ENCODE data around the gene SARM1. TPM values are rescaled to one million over a fixed set of nuclear protein-coding genes. Genes with fewer than 3 reads are reported as not detected.
"Not testable (repeated sequence)": the region's sequence is repeated elsewhere in the genome, so short reads cannot be mapped to it uniquely, and the experiment has no call there.

SARM1 gene
- total RNA-seq, 1 donor, result 16.4 TPM

GRCh38 chr17:28334666-28335200, 36.8 kb upstream of the SARM1 start:
- no peak for TF ChIP-seq CTCF (IDR thresholded peaks at IDR 0.05; ENCODE audit: insufficient read depth, low read depth, low read length)
- DNase-seq (ENCODE audit: low read depth), result peak; percentile 85
- H3K4me3 ChIP-seq (ENCODE audit: low read depth, low read length), result peak overlapping the region; percentile 99

- no peak for TF ChIP-seq CTCF (IDR thresholded peaks at IDR 0.05; ENCODE audit: insufficient read depth, low read depth, low read length)
- peak; percentile 100 for DNase-seq (ENCODE audit: low read depth)
- H3K4me3 ChIP-seq (ENCODE audit: low read depth, low read length), result peak within 1 kb of the TSS; percentile 99
These were observed 36.1 kb upstream of the SARM1 start, which contains the start of the genes IFT20 and TNFAIP1 for GRCh38 chr17:28335201-28335958. Gene IFT20 (minus strand): TSS chr17:28335472. CDS start chr17:28331985, 3,487 bp downstream. Gene TNFAIP1 (plus strand): TSS chr17:28335761. CDS start chr17:28339522, 3,761 bp downstream.

DNA sequence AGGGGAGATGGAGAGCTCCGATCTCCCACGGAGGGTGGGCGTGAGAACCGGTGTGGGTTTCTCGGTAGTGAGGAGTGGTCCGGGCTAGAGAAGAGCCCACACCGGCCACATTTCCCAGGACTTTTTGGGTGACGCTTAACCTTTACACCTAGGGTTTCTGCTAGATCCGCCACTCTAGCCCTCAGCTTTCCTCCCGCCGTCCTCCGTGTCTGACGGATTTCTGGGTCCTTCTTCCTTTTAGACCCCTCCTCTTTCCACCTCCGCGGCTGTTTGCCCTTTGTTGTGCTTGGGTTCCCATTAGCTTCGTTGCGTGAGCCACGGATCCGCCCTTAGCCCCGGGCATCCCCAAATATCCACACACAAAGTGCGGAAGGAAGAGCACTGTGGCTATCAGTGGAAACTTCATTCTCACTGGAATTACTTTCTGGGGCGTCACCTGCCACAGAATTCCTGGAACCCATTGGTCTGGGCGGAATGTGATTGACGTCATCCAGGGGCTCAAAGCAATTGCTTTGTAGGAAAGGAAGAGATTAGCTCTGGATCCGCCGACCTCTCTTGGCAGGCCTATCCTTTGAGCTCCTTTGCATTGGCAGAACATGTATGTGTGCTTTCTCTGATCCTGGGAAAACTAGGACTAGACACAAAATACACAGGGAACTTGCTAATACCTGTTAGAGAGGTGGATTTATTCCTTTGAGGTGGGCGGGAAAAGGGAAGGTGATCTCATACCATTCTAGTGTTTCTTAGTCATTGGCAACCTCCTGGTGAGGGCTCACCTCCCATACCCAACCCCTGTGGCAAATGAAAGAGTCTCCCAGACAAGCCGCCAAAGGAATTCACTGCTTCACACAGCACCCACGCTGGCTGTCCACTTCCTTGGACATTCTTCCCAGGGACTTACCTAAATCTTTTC, 35.3 kb upstream of the SARM1 start:
- no peak for TF ChIP-seq CTCF (IDR thresholded peaks at IDR 0.05; ENCODE audit: insufficient read depth, low read depth, low read length)
- peak overlapping the region; percentile 99 for H3K4me3 ChIP-seq (ENCODE audit: low read depth, low read length)
- peak; percentile 94 for DNase-seq (ENCODE audit: low read depth)

GRCh38 chr17:28338056-28338768, 33.3 kb upstream of the SARM1 start:
- H3K4me3 ChIP-seq (ENCODE audit: low read depth, low read length), result peak overlapping the region; percentile 25
- peak; percentile 86 for DNase-seq (ENCODE audit: low read depth)
- TF ChIP-seq CTCF (IDR thresholded peaks at IDR 0.05; ENCODE audit: insufficient read depth, low read depth, low read length), result no peak

DNA sequence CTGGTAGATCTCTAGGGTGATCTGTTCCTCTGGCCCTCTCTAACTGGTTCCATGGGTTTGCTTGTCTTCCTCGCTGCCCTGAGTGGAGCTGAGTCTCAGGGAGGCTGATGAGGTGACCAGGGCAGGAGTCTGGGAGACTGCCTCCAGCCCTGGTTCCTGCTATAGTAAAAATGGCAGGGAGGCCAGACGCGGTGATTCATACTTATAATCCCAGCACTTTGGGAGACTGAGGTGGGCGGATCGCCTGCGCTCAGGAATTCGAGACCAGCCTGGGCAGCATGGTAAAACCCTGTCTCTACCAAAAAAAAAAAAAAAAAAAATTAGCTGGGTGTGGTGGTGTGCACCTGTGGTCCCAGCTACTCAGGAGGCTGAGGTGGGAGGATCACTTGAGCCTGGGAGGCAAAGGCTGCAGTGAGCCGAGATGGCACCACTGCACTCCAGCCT, 32.7 kb upstream of the SARM1 start:
- H3K4me3 ChIP-seq (ENCODE audit: low read depth, low read length); DNase-seq (ENCODE audit: low read depth): not testable (repeated sequence)

DNA sequence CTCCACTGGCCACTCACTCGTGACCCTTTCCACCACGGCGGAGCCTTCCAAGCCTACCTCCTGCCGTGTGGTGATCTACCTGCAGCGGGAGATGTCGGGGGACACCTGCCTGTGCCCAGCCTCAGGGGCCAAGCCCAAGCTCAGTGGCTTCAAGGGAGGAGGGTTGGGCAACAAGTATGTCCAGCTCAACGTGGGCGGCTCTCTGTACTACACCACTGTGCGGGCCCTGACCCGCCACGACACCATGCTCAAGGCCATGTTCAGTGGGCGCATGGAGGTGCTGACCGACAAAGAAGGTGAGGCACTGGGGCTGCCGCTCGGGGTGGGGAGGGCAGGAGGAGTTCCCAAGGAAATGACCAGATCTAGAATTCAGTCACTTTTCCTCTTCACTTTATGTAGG, 32.1 kb upstream of the SARM1 start:
- no peak overlapping the region for H3K4me3 ChIP-seq (ENCODE audit: low read depth, low read length)
- DNase-seq (ENCODE audit: low read depth), result no peak
- TF ChIP-seq CTCF (IDR thresholded peaks at IDR 0.05; ENCODE audit: insufficient read depth, low read depth, low read length), result no peak

All from fibroblast of villous mesenchyme (primary cell).